B cell (primary cell): ENCODE data around the gene PSRC1. TPM values are rescaled to one million over a fixed set of nuclear protein-coding genes. Genes with fewer than 3 reads are reported as not detected.

ENCODE experiments used
- ATAC-seq: fragments of 200-7000 bp; cut with Tn5 transposase; one replicate; pipeline ENCODE4 v1.10.0; 2021; ENCODE audit warnings: low read depth, mild to moderate bottlenecking, moderate number of reproducible peaks, moderate library complexity
- CTCF ChIA-PET: fragments of 350-600 bp; sonication (Branson Sonifier 250); formaldehyde crosslinking; loops from one replicate; lab custom pipeline; 2021; ENCODE audit warnings: antibody characterized with exemption, inconsistent platforms; lab: Charles Lee
- POLR2A ChIA-PET: fragments of 350-600 bp; sonication (Branson Sonifier 250); formaldehyde crosslinking; loops from one replicate; lab custom pipeline; 2021; ENCODE audit warnings: antibody characterized with exemption; lab: Charles Lee
- DNase-seq: peaks from one replicate; pipeline ENCODE4 v3.0.0; 2013
- H2AFZ ChIP-seq: 2 replicates; pipeline ENCODE4 v1.6.1; 2012; ENCODE audit warnings: mild to moderate bottlenecking, low read depth, low read length; ENCODE audit not compliant: insufficient read depth, poor library complexity, severe bottlenecking
- H3K27ac ChIP-seq, 2 donors: 1 replicate in 1 of 2; 2 replicates in 1 of 2; pipeline ENCODE4 v1.5.1; 2012 to 2013; ENCODE audit warnings: low read length in 2 of 2, mild to moderate bottlenecking in 2 of 2, moderate library complexity in 1 of 2
- H3K27me3 ChIP-seq, 4 experiments: fragments of 200-600 bp in 1 of 4; sonication (generic) in 1 of 4; replicated peaks in 1 of 4; 1 replicate in 2 of 4; 2 replicates in 2 of 4; pipeline versions ENCODE4 v1.6.1 to v1.7.0; 2013 to 2016; ENCODE audit warnings: low read length in 3 of 4, mild to moderate bottlenecking in 2 of 4, mixed read lengths in 1 of 4, moderate library complexity in 1 of 4; ENCODE audit not compliant: insufficient read depth in 4 of 4, control insufficient read depth in 3 of 4; ENCODE audit errors: control extremely low read depth in 1 of 4
- H3K36me3 ChIP-seq, 2 experiments: replicated peaks in 1 of 2; 1 replicate in 1 of 2; 2 replicates in 1 of 2; pipeline versions ENCODE4 v1.6.1 to v1.7.1; 2013; ENCODE audit warnings: low read length in 1 of 2; ENCODE audit not compliant: insufficient read depth in 2 of 2, control insufficient read depth in 1 of 2; ENCODE audit errors: control extremely low read depth in 1 of 2, extremely low read depth in 1 of 2
- H3K4me1 ChIP-seq, 2 donors: fragments of 200-600 bp in 1 of 2; sonication (generic) in 1 of 2; 1 replicate in 1 of 2; 2 replicates in 1 of 2; pipeline versions ENCODE4 v1.5.1 to v1.6.1; 2013 to 2017; ENCODE audit warnings: low read length in 2 of 2; ENCODE audit not compliant: control insufficient read depth in 2 of 2, insufficient read depth in 2 of 2
- H3K4me2 ChIP-seq: replicated peaks from 2 replicates; pipeline ENCODE3; 2012; ENCODE audit warnings: mild to moderate bottlenecking, low read depth, low read length; ENCODE audit not compliant: poor library complexity, severe bottlenecking
- H3K4me3 ChIP-seq, 5 experiments: fragments of 200-600 bp in 1 of 5; sonication (generic) in 1 of 5; 1 replicate in 3 of 5; 2 replicates in 2 of 5; pipeline versions ENCODE4 v1.5.1 to v1.7.0; 2011 to 2016; ENCODE audit warnings: low read length in 4 of 5, mild to moderate bottlenecking in 4 of 5, low read depth in 2 of 5, control low read depth in 1 of 5, moderate library complexity in 1 of 5; ENCODE audit not compliant: insufficient read depth in 1 of 5; ENCODE audit errors: control extremely low read depth in 1 of 5, extremely low read depth in 1 of 5
- H3K79me2 ChIP-seq: fragments of 200-600 bp; sonication (generic); one replicate; pipeline ENCODE4 v1.6.0; 2016; ENCODE audit warnings: low read length; ENCODE audit not compliant: control insufficient read depth, insufficient read depth
- H3K9ac ChIP-seq: fragments of 200-600 bp; sonication (generic); 2 replicates; pipeline ENCODE4 v1.6.1; 2017; ENCODE audit warnings: mild to moderate bottlenecking, low read length, moderate library complexity
- H3K9me3 ChIP-seq, 3 donors: one replicate each; pipeline versions ENCODE4 v1.6.1 to v1.7.1; 2013; ENCODE audit warnings: low read length in 2 of 3; ENCODE audit not compliant: control insufficient read depth in 2 of 3, insufficient read depth in 1 of 3; ENCODE audit errors: control extremely low read depth in 1 of 3
- H4K20me1 ChIP-seq: 2 replicates; pipeline ENCODE4 v1.6.0; 2012; ENCODE audit warnings: mild to moderate bottlenecking, low read length; ENCODE audit not compliant: insufficient read depth, control insufficient read depth, poor library complexity, severe bottlenecking
- H3K27ac Mint-ChIP-seq: one replicate; pipeline ENCODE4 v1.8.0; 2021; ENCODE audit warnings: mixed read lengths
- H3K27me3 Mint-ChIP-seq: one replicate; pipeline ENCODE4 v1.8.0; 2021; ENCODE audit warnings: mixed read lengths
- H3K4me1 Mint-ChIP-seq: one replicate; pipeline ENCODE4 v1.8.0; 2021; ENCODE audit warnings: mixed read lengths
- H3K4me3 Mint-ChIP-seq: one replicate; pipeline ENCODE4 v1.8.0; 2021; ENCODE audit warnings: mixed read lengths
- H3K9me3 Mint-ChIP-seq: one replicate; pipeline ENCODE4 v1.8.0; 2022; ENCODE audit warnings: mixed read lengths; ENCODE audit not compliant: insufficient read depth
- EZH2 ChIP-seq: IDR thresholded peaks from 2 replicates; pipeline ENCODE4 v1.6.1; 2012; ENCODE audit warnings: borderline replicate concordance, low read depth, mild to moderate bottlenecking, moderate library complexity, low read length; ENCODE audit not compliant: insufficient read depth, poor library complexity, severe bottlenecking
- WGBS: methylation state at CpG from one replicate; pipeline ENCODE4 v1.1.5; 2013; ENCODE audit warnings: missing lambda C conversion rate; ENCODE audit not compliant: insufficient coverage; 5-methylcytosine and 5-hydroxymethylcytosine counted together
- intact Hi-C: fragments of 100-400 bp; cut with micrococcal nuclease; formaldehyde crosslinking; loops from one replicate; pipeline ENCODE4 v1.10.0; 2022
- polyA plus RNA-seq: library from polyadenylated mRNA; depleted of rRNA; stranded (reverse); fragments of >200 nt; gene quantifications from 2 replicates; pipeline ENCODE4 v1.2.3, GENCODE V29; 2012
- total RNA-seq, 2 donors: library from RNA; stranded (reverse); fragments of 120-200 nt in 1 of 2; gene quantifications; 1 replicate in 1 of 2; 2 replicates in 1 of 2; pipeline versions ENCODE4 v1.2.3 to v1.2.4, GENCODE V29; 2013 to 2022
- TF ChIP-seq, protein P1 (sequence below): fragments of 200-600 bp; IDR thresholded peaks from one replicate; pipeline ENCODE4 v1.8.0; 2022; ENCODE audit warnings: antibody characterized with exemption, mild to moderate bottlenecking

Gene PSRC1
- total and polyA plus RNA-seq, 2 donors (not counting 1 experiment from before 2014, with no cell fraction given): 0.25 TPM; not detected in 1

DNA sequence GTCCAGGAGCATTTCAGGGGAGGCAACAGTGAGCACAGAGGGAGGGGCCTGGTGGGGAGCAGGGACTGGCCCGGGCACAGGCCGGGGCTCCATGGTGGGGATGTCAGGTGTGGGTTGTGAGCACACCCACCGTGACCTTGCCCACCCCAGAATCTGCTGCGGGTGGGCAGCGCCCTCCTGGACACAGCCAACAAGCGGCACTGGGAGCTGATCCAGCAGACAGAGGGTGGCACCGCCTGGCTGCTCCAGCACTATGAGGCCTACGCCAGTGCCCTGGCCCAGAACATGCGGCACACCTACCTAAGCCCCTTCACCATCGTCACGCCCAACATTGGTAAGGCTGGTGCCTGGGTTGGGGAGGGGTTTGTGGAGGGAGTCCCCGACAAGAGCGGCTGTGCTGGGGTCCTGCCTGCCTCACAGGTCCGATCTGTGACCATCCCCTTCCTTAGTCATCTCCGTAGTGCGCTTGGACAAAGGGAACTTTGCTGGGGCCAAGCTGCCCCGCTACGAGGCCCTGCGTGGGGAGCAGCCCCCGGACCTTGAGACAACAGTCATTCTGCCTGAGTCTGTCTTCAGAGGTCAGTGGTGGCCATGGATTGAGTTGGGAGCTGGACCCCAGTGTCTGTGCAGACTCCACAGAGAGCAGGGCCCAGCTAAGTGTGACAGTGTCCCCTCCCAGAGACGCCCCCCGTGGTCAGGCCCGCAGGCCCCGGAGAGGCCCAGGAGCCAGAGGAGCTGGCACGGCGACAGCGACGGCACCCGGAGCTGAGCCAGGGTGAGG is 14.3 kb downstream of the PSRC1 start:
- H3K27me3 ChIP-seq: no peaks in the 10 kb centered on the region
- no peak overlapping the region for H3K27ac Mint-ChIP-seq
- ATAC-seq: no peak
- no peaks in the 10 kb centered on the region for H3K4me1 ChIP-seq
- DNase-seq: no peak
- H3K4me3 ChIP-seq: no peak overlapping the region
- peaks cover 2% of the 10 kb centered on the region for H3K27me3 Mint-ChIP-seq
- POLR2A ChIA-PET: no interaction called here
- H3K4me3 Mint-ChIP-seq: no peak overlapping the region
- H3K9ac ChIP-seq: no peak overlapping the region
- H3K27ac ChIP-seq: no peak overlapping the region
- 96% methylated on average over 25 of the region's 29 CpGs for WGBS
- CTCF ChIA-PET: interaction anchor here (0.9 to 2.6 kb wide), 3 partner anchors 10 to 261 kb away, joined by 3 to 9 read pairs (median 3); partner anchors contain the start of gene SORT1
- H3K79me2 ChIP-seq: no peaks in the 10 kb centered on the region
- H3K9me3 Mint-ChIP-seq: no peaks in the 10 kb centered on the region
- no peaks in the 10 kb centered on the region for H4K20me1 ChIP-seq
- TF ChIP-seq, protein P1, sequence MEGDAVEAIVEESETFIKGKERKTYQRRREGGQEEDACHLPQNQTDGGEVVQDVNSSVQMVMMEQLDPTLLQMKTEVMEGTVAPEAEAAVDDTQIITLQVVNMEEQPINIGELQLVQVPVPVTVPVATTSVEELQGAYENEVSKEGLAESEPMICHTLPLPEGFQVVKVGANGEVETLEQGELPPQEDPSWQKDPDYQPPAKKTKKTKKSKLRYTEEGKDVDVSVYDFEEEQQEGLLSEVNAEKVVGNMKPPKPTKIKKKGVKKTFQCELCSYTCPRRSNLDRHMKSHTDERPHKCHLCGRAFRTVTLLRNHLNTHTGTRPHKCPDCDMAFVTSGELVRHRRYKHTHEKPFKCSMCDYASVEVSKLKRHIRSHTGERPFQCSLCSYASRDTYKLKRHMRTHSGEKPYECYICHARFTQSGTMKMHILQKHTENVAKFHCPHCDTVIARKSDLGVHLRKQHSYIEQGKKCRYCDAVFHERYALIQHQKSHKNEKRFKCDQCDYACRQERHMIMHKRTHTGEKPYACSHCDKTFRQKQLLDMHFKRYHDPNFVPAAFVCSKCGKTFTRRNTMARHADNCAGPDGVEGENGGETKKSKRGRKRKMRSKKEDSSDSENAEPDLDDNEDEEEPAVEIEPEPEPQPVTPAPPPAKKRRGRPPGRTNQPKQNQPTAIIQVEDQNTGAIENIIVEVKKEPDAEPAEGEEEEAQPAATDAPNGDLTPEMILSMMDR: no peak
- no peak for TF ChIP-seq EZH2
- intact Hi-C loops: no loop called here
- no peak overlapping the region for H3K4me2 ChIP-seq
- H2AFZ ChIP-seq: no peak overlapping the region
- no peaks in the 10 kb centered on the region for H3K36me3 ChIP-seq
- H3K9me3 ChIP-seq: no peaks in the 10 kb centered on the region
- H3K4me1 Mint-ChIP-seq: peaks cover 2% of the 10 kb centered on the region

DNA sequence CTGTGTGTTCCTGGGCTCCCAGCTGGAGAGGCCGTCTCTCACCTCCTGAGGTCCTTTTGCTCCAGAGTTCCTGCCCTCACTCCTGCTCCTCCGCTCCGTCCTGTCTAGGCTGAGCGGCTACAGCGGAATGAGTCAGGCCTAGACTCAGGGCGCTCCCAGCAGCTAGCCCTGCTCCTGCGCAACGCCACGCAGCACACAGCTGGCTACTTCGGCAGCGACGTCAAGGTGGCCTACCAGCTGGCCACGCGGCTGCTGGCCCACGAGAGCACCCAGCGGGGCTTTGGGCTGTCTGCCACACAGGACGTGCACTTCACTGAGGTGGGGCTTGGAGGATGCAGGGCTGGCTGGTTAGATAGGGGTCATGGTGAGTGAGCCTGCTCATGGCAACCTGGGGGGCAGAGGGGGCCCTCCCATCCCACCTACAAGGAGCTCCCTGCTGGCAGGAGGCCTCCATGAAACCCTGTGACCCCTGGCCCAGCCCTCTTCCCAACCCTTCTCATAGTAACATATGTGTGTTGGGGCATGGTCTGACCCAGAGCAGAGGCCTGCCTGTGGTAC is 15.1 kb downstream of the PSRC1 start:
- TF ChIP-seq, protein P1: no peak
- TF ChIP-seq EZH2: no peak
- H3K79me2 ChIP-seq: no peaks in the 10 kb centered on the region
- peaks cover 0 to 3% of the 10 kb centered on the region in 2 donors for H3K4me1 ChIP-seq
- no peak overlapping the region for H3K4me2 ChIP-seq
- CTCF ChIA-PET: interaction anchor here (1.2 to 2.6 kb wide), 3 partner anchors 9 to 262 kb away, joined by 3 to 9 read pairs (median 3); partner anchors contain the start of gene SORT1
- H4K20me1 ChIP-seq: no peaks in the 10 kb centered on the region
- no peak overlapping the region for H3K27ac ChIP-seq
- peaks cover 0 to 1% (median 0%) of the 10 kb centered on the region in 4 experiments for H3K27me3 ChIP-seq
- Mint-ChIP-seq H3K4me3 (no peak overlapping the region), H3K27ac (no peak overlapping the region), H3K27me3 (peaks cover 4% of the 10 kb centered on the region), H3K4me1 (peaks cover 4% of the 10 kb centered on the region), H3K9me3 (no peaks in the 10 kb centered on the region)
- ATAC-seq (no peak), DNase-seq (no peak)
- no peak overlapping the region for H3K9ac ChIP-seq
- H2AFZ ChIP-seq: no peak overlapping the region
- intact Hi-C loops: no loop called here
- POLR2A ChIA-PET: no interaction called here
- no peaks in the 10 kb centered on the region for H3K9me3 ChIP-seq
- H3K4me3 ChIP-seq: no peak overlapping the region
- WGBS: 97% methylated on average over 17 of the region's 17 CpGs
- no peaks in the 10 kb centered on the region for H3K36me3 ChIP-seq
